Ureter (tissue), 1 donor: ENCODE data around the gene EHMT1. TPM values are rescaled to one million over a fixed set of nuclear protein-coding genes. Genes with fewer than 3 reads are reported as not detected.

Source experiments
- DNase-seq: peaks from one replicate; pipeline ENCODE4 v3.0.0-alpha.2; 2020; ENCODE audit warnings: low spot score
- total RNA-seq: library from RNA; stranded (reverse); gene quantifications from one replicate; pipeline ENCODE4 v1.2.4, GENCODE V29; 2023
- donor health status: DM: yes; HTN: yes; CAD: no.

EHMT1 gene
- total RNA-seq, 1 donor from 2014 or later, result 126 TPM

GRCh38 chr9:137740312-137740711 lies 121.5 kb downstream of the EHMT1 start:
- no peak for DNase-seq

GRCh38 chr9:137741330-137741729 lies 122.5 kb downstream of the EHMT1 start:
- no peak for DNase-seq

DNA sequence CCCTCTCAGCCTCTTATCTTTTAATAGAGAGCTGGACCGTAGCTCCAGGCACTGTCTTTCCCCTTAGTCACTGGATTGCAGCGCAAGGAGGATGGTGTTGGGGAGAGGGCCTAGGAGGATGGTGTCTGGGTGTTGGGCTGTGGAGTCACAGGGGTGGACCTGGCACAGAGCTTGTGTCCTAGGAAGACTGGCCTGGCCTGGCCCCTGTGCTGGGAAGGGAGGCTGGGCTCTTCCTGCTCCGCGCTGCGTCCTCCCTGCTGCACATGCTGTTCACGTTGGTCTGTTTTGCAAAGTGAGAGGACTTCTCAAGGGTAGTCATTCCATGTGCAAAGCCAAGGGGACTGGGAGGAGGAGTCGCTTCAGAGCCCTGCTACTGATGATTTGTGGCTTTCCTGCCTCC lies 123.9 kb downstream of the EHMT1 start:
- DNase-seq, result no peak

GRCh38 chr9:137743695-137744094 lies 124.9 kb downstream of the EHMT1 start:
- DNase-seq, result no peak

- no peak for DNase-seq
Observed at GRCh38 chr9:137744632-137745183, 125.9 kb downstream of the EHMT1 start.

DNA sequence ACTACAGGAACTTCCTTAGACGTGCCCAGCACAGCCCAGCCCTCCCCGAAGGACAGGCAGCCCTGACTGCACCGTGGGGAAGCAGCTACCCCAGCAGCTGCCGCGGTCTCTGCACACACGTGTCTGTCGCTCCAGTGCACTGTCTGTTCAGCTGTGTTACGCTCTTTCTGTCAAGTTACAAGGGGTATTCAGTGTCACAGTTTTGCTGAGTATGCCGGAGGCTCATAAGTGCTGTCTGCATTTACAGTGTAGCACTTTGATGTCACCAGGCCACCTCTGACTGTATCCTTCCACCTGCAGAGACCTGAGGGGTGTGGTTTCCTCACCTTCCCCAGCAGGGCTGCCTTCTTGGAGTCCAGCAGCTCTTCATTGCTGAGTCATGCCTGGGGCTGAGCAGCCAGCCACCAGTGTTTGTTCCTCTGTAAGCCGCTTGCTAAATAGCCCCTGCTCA lies 126.8 kb downstream of the EHMT1 start:
- no peak for DNase-seq

- DNase-seq, result no peak
Observed at GRCh38 chr9:137748311-137748710, 129.5 kb downstream of the EHMT1 start.

DNA sequence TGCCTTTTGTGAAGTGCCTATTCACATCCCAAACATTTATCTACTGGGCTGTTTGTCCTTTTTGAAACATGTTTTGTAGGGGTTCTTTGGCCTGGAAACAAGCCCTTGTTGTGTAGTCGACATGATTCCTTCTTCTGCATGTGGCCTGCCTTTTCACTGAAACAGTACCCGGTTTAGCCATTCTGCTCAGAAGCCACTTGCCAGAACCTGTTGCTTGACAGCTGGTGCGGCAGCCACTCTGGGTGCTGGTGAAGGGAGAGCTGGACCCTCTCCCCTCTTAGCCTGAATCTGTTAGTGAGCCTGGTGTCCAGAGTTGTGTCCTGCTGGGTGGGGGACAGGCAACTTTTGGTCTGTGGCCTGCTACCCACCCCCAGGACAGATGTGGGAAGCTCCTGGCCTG lies 129.9 kb downstream of the EHMT1 start:
- no peak for DNase-seq

DNA sequence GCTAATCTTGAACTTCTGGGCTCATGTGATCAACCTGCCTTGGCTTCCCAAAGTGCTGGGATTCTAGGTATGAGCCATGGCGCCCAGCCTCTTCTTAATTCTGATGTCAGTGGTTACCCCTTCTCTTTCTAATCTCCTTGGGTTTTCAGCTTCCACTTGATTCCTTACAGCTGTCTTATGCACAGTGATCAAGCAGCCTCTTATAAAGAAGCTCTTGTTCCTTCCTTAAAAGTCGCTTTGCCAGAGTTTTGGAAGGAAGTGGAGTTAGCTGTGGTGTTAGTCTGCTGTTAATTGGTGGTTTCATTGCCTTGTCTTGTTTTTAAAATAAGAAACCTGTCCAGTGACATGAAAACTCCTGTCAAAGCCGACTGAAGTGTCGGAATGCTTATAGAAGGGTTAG lies 130.7 kb downstream of the EHMT1 start:
- no peak for DNase-seq

DNA sequence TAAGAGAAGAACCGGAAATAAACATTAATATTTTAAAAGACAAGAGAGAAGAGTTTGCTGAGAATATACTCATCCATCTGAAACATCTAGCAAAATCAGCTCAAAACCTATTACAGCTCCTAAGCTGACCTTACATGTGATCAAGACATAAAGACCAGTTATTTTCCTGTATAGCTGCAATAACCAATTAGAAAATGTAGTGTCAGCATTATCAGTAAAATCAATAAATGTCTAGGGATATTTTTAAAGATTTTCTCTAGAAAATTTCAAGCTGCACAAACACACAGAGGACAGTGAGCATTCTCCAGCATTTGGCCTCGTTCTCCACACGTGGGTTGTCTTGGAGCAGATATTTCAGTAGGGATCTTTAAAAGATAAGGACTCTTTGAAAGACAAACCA lies 131.2 kb downstream of the EHMT1 start:
- DNase-seq, result no peak

DNA sequence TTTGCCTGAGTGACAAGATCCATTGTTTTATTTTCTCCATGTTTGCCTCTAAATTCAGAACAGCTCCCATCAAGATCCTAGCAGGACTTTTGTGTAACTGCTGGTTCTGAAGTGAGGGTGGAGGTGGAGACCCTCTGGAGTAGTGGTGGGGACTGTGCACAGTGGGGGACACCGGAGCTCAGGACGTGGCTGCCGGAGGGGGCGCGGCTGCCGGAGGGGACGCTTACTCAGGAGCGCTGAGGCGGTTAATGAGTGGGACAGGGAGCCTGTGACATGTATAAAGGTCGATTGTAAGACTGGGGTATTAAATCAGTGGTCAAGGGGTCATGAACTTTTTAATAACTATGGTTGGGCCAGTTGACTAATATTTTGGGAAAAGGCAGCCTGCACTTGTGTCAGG lies 131.8 kb downstream of the EHMT1 start:
- DNase-seq, result no peak

DNA sequence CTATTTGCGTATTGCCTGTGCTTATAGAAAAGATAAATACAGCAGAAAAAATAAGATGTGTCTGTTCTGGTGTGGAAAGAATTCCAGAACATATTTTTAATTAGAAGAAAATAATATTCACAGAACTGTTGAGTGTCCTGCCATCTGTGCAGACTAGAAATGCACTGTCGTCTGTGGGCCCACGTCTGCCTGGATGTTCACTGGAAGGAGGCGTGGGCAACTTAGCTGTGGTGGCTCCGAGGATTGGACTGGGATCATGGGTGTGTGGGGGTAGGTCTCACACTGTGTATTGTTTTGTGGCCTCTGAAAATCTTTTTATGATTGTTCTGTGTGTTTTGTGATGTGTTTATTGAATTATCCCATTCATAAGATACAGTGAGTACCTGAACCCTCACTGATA lies 132.8 kb downstream of the EHMT1 start:
- DNase-seq, result no peak

- DNase-seq, result no peak
Observed at GRCh38 chr9:137752426-137752825, 133.6 kb downstream of the EHMT1 start.

- DNase-seq, result no peak
Observed at GRCh38 chr9:137753192-137753765, 134.5 kb downstream of the EHMT1 start.

GRCh38 chr9:137755261-137755927 lies 136.6 kb downstream of the EHMT1 start:
- DNase-seq, result no peak

DNA sequence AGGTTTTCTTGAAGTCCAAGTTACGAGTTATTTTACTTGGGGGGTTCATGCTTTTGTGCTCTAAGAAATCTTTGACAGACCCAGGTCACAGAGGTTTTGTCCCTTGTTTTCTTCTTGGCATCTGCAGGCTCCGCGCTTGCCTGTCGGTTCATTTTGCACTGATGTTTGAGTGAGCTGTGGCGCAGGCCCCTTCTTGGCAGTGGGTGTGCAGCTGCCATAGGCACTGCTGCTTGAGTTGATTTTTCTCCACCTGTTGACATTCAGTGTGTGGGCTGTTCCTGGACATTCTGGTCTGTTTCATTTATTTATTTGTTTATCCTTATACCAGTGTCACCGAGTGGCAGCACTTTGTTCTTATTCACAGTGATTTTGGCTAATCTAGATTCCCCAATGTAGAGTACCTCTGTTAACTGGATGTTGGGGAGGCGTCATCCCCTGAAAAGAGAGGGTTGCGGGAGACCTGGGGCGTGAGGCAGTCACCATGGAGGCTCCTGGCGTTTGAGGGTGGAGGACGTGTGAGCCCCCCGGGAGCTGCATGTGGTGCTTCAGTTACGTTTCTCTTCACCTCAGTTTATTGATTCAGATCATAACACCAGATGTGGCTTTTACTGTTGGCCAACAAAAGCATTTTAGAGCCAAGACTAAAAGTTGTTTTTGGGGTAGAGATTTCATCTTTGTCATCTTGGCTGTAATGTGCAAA lies 137.4 kb downstream of the EHMT1 start:
- DNase-seq, result no peak

- no peak for DNase-seq
Observed at GRCh38 chr9:137757139-137757538, 138.3 kb downstream of the EHMT1 start.

DNA sequence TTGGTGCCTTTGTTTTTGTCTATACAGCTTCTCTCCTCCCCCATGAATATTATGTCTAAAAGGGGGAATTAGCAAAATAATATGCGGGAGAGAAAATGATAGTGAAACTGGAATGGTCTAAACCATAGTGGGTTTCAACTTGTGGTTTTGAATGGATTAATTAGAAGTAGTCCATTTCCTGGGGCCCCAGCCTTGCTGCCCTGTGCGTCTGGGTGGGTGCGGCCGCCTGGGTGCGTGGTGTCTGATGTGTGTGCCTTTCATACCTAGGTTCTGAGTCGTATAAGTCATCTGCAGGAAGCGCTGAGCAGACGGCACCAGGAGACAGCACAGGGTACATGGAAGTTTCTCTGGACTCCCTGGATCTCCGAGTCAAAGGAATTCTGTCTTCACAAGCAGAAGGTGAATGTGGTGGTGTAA lies 138.8 kb downstream of the EHMT1 start:
- no peak for DNase-seq

GRCh38 chr9:137758067-137758466 lies 139.3 kb downstream of the EHMT1 start:
- DNase-seq, result no peak

DNA sequence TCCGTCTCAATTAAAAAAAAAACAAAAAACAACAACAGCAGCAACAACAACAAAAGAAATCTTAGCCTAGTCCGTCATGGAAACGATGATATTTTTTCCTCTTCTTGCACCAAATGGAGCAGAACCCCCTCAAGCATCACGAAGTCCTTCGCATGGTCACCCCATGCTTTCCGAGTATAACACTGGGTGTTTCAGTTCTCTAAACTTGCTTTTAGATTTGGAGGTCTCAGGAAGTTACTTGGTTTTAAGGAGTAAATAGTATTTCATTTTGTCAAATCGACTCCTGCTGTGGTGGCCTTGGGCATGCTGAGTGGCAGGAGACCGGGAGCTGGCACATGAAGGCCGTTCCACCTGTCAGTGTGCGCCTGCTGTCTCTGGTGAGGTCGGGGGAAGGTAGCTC lies 140.3 kb downstream of the EHMT1 start:
- DNase-seq, result no peak

DNA sequence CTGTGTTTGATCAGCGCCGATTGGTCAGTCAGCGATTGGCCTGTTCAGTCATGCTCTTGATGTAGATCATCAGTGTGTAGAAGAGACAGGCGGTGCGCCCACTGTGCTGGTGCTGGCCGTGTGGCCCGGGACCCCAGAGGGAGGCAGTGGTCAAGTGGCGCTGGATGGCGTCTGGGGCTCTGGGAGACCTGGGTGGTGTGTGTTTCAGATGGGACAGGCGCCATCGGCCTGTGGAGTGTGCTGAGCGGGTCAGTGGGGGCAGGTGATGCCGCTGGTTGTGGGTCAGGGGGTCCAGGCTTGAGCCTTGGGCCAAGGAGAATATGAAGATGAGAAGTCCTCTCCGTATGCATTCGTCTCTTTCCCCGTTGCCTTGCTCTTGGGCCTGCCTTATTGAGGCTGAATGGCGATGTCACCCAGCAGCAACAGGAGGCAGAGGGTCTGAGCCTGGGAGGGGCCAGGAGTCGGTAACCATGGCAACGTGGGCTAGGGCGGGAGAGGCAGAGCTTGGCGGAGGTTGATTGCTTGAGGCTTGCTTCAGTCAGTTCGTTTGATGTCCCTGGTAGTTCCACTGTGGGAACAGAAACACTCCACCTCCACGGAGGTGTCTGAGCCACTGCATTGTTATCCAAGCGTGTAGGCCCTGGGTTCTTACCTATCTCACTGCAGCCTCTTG lies 141.0 kb downstream of the EHMT1 start:
- no peak for DNase-seq

- no peak for DNase-seq
Observed at GRCh38 chr9:137760426-137760825, 141.6 kb downstream of the EHMT1 start.
